AML-193 (cell line): ENCODE results near the gene AGBL4.
"Not testable (repeated sequence)": the region's sequence is repeated elsewhere in the genome, so short reads cannot be mapped to it uniquely, and the experiment has no call there.

ENCODE experiments used
- DNase-seq, 2 experiments: peaks; one replicate each; lab custom pipeline; 2025; lab: John Stamatoyannopoulos, UW

The AGBL4 gene

GRCh38 chr1:49306507-49307070, 717.2 kb downstream of the AGBL4 start:
- DNase-seq = no peak

- DNase-seq = not testable (repeated sequence)
These were observed 721.4 kb downstream of the AGBL4 start for GRCh38 chr1:49302400-49302799.

- DNase-seq = no peak
These were observed 725.5 kb downstream of the AGBL4 start for GRCh38 chr1:49298304-49298703.

GRCh38 chr1:49297783-49298182, 726.0 kb downstream of the AGBL4 start:
- no peak for DNase-seq

GRCh38 chr1:49294539-49294938, 729.2 kb downstream of the AGBL4 start:
- DNase-seq = no peak

GRCh38 chr1:49293016-49293415, 730.7 kb downstream of the AGBL4 start:
- no peak for DNase-seq

- not testable (repeated sequence) for DNase-seq
These were observed 766.3 kb downstream of the AGBL4 start for GRCh38 chr1:49257211-49258049.

GRCh38 chr1:49252917-49253316, 770.8 kb downstream of the AGBL4 start:
- no peak for DNase-seq

GRCh38 chr1:49251019-49251784, 772.6 kb downstream of the AGBL4 start:
- DNase-seq = no peak

- no peak for DNase-seq
These were observed 783.0 kb downstream of the AGBL4 start for GRCh38 chr1:49240709-49241221.

- DNase-seq = no peak
These were observed 788.8 kb downstream of the AGBL4 start for GRCh38 chr1:49234988-49235387.

- DNase-seq = no peak
These were observed 794.2 kb downstream of the AGBL4 start for GRCh38 chr1:49229555-49229954.

- no peak for DNase-seq
These were observed 797.0 kb downstream of the AGBL4 start for GRCh38 chr1:49226758-49227157.

- DNase-seq = no peak
These were observed 798.3 kb downstream of the AGBL4 start for GRCh38 chr1:49225464-49225863.

- no peak for DNase-seq
These were observed 810.5 kb downstream of the AGBL4 start for GRCh38 chr1:49213301-49213700.

GRCh38 chr1:49208712-49209111, 815.0 kb downstream of the AGBL4 start:
- no peak for DNase-seq

GRCh38 chr1:49204720-49205119, 819.0 kb downstream of the AGBL4 start:
- no peak for DNase-seq

- no peak for DNase-seq
These were observed 823.0 kb downstream of the AGBL4 start for GRCh38 chr1:49200738-49201137.

- no peak for DNase-seq
These were observed 824.2 kb downstream of the AGBL4 start for GRCh38 chr1:49199564-49199963.

GRCh38 chr1:49197081-49197480, 826.7 kb downstream of the AGBL4 start:
- no peak for DNase-seq

- DNase-seq = no peak
These were observed 833.6 kb downstream of the AGBL4 start for GRCh38 chr1:49190138-49190537.

- no peak for DNase-seq
These were observed 836.7 kb downstream of the AGBL4 start for GRCh38 chr1:49187056-49187455.
